ENCODE data around the gene PLCB4.

PLCB4 gene

DNA sequence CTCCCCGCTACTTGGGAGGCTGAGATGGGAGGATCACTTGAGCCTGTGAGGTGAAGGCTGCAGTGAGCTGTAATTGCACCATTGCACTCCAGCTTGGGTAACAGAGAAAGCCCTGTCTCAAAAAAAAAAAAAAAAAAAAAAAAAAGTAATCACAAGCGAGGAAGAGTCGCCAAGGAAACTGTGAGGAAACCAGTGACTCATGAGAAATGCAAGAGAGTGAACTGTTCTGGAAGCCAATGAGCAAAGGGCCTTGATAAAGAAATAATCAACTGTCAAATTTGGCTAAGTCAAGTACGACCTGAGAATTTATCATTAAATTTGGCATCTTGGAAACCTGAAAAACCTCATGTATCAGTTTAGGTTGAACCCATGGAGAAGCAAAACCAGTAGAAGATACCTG lies 429.4 kb downstream of the PLCB4 start:
- no peak for DNase-seq (ENCODE audit: low spot score)

- DNase-seq (ENCODE audit: low spot score), result no peak
These were observed 430.4 kb downstream of the PLCB4 start for GRCh38 chr20:9499126-9499899.

- DNase-seq (ENCODE audit: low spot score), result no peak
These were observed 431.2 kb downstream of the PLCB4 start for GRCh38 chr20:9500121-9500520.

DNA sequence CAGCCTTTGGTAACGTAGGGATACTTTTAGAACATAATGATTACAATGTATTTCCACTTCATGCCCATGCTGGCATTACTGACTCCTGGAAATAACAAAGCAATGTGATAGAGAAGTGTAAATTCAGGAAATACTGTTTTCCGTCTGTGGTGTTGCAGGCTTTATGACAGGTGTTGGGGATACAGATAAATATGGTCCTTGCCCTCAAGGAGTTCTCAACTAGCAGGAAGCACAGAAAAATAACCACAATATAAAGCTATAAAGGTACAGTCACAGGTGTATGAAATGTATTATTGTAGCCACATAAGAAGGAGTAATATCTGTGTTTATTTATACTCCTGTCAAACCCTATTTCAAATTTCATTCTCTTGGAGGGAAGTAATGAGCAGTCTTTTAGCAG lies 432.6 kb downstream of the PLCB4 start:
- no peak for DNase-seq (ENCODE audit: low spot score)

GRCh38 chr20:9503526-9504245 lies 434.8 kb downstream of the PLCB4 start:
- no peak for DNase-seq (ENCODE audit: low spot score)

- no peak for DNase-seq (ENCODE audit: low spot score)
These were observed 437.5 kb downstream of the PLCB4 start for GRCh38 chr20:9506280-9506821.

DNA sequence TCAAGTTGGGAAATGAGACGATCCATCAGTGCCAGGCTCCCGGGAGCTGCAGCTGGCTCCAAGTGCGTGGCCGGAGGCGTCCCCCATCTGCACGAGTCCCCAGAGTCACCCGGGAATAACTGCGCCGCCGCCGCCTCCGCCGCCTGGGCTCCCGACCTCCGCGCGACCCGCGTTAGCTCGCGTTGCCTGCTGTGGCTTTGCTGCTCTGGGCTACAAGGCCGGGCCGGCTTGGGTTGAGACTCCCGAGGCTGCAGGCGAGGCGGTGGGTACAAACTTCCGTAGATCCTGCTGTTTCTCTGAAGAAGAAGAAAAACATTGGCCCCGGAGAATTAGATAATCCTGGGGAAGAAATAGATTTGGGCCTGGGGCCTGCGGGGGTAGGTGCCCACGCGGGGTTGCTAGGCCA lies 438.1 kb downstream of the PLCB4 start:
- no peak for DNase-seq (ENCODE audit: low spot score)

DNA sequence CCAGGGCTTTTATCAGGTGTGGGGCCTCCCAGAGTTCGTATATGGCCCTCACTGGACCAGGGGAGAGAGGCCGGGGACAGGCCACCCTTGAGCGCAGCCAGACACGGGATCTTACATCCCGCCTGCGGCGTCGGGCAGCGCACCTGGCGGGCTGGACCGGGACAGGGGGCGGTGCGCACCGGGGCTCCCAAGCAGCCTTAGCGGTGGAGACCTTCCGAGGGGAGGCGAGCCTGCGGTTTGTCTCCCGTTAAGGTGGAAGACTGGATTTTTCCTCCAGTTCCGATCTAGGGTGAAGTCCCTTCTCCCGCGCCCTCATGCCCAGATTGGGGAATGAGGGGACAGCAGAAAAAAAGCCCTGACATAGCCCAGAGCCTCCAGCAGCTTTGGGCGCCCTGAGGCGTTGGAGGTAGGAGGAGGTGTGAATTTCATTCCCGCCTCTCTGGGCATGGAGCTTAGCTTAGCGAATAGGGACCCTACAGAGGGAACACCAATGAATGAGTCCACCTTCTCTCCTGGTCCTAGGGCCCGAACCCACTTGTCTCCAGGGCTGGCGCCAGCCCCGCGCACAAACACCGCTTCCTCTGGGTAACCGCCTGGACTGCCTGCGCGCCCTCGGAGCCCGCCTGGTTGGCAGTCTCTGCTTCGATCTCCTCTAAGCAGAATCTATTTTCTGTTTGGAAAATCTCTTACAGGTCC lies 438.8 kb downstream of the PLCB4 start:
- DNase-seq (ENCODE audit: low spot score), result no peak

DNA sequence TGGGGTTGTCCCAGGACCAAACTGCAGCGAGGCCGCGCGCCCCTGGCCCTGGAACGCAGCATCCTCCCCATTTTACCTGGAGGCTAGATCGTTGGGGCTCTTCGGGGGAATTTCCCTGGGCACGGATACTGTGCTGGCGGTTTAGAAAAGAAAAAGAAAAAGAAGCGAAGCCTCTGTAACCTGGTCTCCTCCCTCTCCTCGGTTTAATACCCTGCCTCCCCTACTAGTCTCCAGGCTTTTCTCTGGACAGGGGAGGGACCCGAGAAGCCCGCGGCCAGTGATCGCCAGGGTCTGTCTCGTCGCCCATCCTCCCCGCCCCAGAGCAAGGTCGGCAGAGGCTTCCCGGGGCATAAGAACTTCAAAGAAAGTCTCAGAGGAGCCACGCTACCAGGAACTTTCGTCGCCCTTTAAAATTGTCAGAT lies 439.4 kb downstream of the PLCB4 start:
- no peak for DNase-seq (ENCODE audit: low spot score)

GRCh38 chr20:9508696-9509178 lies 439.9 kb downstream of the PLCB4 start:
- no peak for DNase-seq (ENCODE audit: low spot score)

DNA sequence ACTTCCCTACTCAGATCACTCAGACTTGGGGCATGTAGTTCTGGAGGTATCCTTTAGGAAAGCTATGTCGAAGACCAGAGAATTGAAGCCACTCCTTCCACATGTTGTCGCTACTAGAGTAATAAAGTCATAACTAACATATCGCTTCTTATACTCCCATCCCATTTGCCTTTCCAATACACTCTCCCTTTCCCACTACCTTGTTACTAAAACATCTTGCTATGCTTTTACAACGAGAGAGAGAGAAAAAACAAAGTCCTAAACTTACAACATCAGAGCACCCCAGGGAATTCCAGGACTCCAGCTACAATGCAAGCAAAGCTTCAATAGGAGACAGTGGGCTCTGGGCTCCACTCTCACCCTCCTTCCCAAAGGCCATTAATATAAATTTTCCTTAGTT lies 440.4 kb downstream of the PLCB4 start:
- DNase-seq (ENCODE audit: low spot score), result no peak

GRCh38 chr20:9510911-9511310 lies 442.0 kb downstream of the PLCB4 start:
- DNase-seq (ENCODE audit: low spot score), result no peak

GRCh38 chr20:9514072-9514460 lies 445.2 kb downstream of the PLCB4 start:
- DNase-seq (ENCODE audit: low spot score), result no peak

DNA sequence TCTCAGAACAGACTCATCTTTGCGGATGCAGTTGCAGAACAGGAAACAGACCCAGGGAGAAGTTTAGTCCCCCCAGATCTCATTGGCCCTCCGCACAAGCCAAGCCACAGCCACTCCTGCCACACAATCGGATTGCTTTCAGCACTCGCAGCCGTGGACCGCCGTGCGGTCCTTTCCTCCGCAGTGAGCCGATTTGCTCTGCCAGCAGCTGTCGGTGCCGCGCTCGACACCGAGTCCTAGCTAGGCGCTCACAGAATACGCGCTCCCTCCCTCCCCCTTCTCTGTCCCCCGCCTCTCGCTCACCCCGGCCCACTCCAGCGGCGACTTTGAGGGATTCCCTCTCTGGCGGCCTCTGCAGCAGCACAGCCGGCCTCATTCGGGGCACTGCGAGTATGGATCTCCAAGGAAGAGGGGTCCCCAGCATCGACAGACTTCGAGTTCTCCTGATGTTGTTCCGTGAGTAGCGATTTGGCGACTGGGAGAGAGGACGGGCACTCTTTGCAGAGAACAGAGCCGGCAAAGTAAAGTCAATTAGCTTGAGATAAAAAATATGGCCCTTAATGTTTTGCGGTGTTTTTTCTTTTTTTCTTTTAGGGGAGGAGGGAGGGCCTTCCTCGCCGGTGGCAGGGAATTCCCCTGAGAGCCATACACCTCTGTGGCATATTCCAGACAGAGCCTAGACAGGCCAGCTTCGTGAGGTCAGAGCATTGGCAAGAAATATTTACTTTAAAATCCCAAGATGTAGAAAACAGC lies 445.8 kb downstream of the PLCB4 start, which contains the start of gene LAMP5:
LAMP5 (plus strand) TSS at position 130 of the 753 bp plus-strand sequence; CDS start at position 393, 263 bp downstream.
- no peak for DNase-seq (ENCODE audit: low spot score)

- no peak for DNase-seq (ENCODE audit: low spot score)
These were observed 446.3 kb downstream of the PLCB4 start for GRCh38 chr20:9515214-9515585.

DNA sequence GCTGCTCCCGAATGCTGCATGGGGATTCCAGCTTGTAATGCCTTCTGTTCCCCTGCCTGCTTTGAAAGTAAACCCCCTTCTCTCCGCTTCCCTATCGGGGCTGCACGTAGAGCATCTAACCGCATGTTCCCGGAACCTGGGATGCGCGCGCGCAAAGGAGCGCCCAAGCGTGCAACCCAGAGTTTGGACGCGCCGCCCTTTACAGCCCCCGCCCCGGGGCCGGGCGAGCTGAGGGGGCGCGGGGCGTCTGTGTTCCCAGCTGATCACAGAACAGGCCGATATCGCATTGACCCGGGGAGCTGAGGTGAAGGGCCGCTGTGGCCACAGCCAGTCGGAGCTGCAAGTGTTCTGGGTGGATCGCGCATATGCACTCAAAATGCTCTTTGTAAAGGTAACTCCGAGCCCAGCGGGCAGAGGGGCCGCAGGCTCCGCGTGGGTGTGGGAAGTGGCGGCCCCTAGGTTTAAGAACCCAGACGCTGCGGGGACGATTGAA lies 446.9 kb downstream of the PLCB4 start:
- no peak for DNase-seq (ENCODE audit: low spot score)

DNA sequence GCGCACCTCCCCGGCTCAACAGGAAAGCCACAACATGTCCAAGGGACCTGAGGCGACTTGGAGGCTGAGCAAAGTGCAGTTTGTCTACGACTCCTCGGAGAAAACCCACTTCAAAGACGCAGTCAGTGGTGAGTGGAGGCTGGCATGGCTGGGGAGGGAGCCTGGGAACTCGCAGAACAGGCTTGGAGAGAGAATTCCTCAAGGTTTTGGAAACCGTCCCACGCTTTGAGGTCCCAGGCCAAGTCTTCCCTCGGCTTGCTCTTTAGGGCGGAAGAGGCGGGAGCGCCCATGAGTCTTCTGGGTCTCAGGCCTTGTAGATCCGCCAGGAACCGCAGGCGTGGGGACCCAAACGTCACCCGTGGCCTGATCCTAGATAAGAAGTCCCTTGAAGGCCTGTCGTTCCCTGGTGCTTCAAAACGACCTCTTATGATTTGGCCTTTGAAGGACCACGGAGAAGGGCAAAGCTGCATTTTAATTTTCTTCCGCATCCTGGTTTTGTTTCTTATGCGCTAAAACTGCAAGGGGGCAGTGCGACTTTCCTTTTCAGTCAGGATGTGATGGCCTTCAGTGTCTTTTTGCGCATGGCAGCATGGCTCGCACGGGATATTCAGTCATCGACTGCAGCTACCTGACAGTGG lies 447.5 kb downstream of the PLCB4 start:
- no peak for DNase-seq (ENCODE audit: low spot score)

DNA sequence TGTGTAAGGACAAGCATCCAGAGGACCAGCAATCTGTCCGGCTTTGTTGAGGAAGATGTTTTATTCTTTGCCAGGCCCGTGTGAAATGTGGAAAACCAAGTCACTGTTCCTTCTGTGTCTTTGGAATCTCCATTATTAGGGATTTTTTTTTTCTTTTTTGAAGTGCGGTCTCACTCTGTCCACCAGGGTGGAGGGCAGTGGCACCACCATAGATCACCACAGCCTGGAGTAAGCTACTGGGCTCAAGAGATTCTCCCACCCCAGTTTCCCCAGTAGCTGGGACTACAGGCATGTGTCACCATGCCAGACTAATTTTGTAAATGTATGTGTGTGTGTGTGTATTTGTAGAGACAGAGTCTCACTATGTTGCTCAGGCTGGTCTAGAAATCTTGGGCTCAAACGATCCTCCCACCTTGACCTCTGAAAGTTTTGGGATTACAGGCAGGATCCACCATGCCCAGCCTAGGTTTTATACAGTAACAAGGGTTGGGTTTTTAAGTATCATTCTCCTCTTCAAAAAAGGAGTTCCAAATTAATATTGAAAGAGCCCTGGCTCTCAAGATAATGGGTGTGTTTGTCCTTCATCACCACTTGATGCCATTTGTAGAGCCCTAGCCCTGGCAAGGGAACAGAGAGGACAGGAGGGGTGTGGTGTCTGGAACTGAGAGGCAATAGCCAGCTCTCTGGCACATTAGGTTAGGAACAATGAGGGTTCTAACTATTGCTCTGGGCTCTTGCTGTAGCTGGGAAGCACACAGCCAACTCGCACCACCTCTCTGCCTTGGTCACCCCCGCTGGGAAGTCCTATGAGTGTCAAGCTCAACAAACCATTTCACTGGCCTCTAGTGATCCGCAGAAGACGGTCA lies 448.6 kb downstream of the PLCB4 start:
- DNase-seq (ENCODE audit: low spot score), result no peak

DNA sequence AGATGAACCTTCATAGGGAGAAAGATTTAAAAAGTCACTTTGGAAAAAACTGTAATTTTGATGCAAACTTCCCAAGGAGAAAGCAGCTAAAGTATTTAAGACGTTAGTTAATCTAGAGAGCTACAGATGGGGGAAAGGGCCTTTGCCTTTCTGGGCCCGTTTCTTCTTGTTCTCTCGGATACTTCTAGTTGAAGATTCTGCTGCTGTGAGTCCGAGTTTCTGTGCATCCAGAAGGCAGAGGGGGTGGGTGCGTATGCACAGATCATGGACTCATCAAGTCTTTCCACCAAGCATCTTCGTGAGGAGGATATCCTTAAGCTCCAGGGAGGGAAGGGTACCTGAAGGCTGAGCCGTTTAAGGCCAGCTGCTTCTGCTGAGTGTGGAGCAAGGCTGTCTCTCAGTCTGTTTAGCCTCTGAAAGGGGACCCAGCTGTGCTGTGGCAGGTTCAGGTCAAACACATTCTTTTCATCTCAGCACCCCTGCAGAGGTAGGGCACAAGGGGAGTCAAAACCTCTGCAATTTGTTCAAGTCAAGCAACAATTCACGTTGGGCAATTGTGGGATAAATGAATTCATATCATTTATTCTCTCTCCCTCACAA lies 449.8 kb downstream of the PLCB4 start:
- no peak for DNase-seq (ENCODE audit: low spot score)

- no peak for DNase-seq (ENCODE audit: low spot score)
These were observed 451.2 kb downstream of the PLCB4 start for GRCh38 chr20:9520086-9520485.

Data from germinal center (tissue), 1 donor.